Uterus (tissue), 2 donors: ENCODE measurements around the gene POLD3.

ENCODE experiments used
- POLR2A ChIP-seq, 2 donors: fragments of 450-650 bp; IDR thresholded peaks; one replicate each; pipeline ENCODE4 v1.6.1; 2016; ENCODE audit warnings: antibody characterized with exemption in 2 of 2, mild to moderate bottlenecking in 1 of 2, moderate library complexity in 1 of 2
- TF ChIP-seq, protein P1 (sequence below), 4 experiments: fragments of 200-600 bp in 2 of 4; fragments of 450-650 bp in 2 of 4; sonication (generic) in 2 of 4; IDR thresholded peaks; one replicate each; pipeline ENCODE4 v1.5.1; 2016 to 2019; ENCODE audit warnings: antibody characterized with exemption in 4 of 4, mild to moderate bottlenecking in 2 of 4, moderate library complexity in 1 of 4

DNA sequence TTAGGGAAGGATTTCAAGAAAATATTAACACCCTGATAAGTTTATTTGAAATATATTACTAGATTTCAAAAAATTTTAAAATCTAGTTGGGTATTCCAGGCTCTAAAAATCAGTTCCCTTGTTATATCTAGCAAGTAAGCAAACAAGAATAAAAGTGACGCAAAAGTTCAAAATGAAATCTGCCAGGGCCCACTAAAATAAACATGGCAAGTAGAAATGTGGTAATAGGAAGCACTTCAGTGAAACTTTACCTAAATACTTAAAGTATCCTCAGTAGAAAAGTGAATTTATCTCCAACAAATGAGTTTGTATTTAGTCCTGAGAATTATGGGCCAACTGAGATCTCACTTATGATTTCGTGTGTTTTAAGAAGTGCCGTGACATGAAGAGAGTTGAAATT lies 23.6 kb downstream of the POLD3 start:
- TF ChIP-seq POLR2A (IDR thresholded peaks at IDR 0.05), result no peak
- TF ChIP-seq, protein P1, sequence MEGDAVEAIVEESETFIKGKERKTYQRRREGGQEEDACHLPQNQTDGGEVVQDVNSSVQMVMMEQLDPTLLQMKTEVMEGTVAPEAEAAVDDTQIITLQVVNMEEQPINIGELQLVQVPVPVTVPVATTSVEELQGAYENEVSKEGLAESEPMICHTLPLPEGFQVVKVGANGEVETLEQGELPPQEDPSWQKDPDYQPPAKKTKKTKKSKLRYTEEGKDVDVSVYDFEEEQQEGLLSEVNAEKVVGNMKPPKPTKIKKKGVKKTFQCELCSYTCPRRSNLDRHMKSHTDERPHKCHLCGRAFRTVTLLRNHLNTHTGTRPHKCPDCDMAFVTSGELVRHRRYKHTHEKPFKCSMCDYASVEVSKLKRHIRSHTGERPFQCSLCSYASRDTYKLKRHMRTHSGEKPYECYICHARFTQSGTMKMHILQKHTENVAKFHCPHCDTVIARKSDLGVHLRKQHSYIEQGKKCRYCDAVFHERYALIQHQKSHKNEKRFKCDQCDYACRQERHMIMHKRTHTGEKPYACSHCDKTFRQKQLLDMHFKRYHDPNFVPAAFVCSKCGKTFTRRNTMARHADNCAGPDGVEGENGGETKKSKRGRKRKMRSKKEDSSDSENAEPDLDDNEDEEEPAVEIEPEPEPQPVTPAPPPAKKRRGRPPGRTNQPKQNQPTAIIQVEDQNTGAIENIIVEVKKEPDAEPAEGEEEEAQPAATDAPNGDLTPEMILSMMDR (IDR thresholded peaks at IDR 0.05), result no peak
